Endothelial cell of umbilical vein (primary cell): Measurements from ENCODE around the gene SFSWAP.

Experiments used
- CTCF ChIP-seq, 2 donors: IDR thresholded peaks; 1 replicate in 1 of 2; 2 replicates in 1 of 2; pipeline ENCODE4 v1.5.1; 2011; ENCODE audit warnings: low read length in 2 of 2, mild to moderate bottlenecking in 2 of 2, moderate library complexity in 2 of 2, control low read depth in 1 of 2, inconsistent platforms in 1 of 2, low read depth in 1 of 2; ENCODE audit not compliant: insufficient read depth in 1 of 2; ENCODE audit errors: extremely low read depth in 1 of 2
- JUN ChIP-seq: IDR thresholded peaks from 2 replicates; pipeline ENCODE4 v1.6.1; 2011; ENCODE audit warnings: borderline replicate concordance, low read depth; ENCODE audit not compliant: insufficient read length, insufficient read depth
- POLR2AphosphoS5 ChIP-seq: IDR thresholded peaks from 2 replicates; pipeline ENCODE4 v1.6.1; 2012; ENCODE audit warnings: low read depth, mild to moderate bottlenecking, control low read depth, low read length, moderate library complexity; ENCODE audit not compliant: insufficient read depth

GRCh38 chr12:131677699-131678098, 33.2 kb upstream of the SFSWAP start:
- TF ChIP-seq JUN (no peak), CTCF (IDR thresholded peaks at IDR 0.05; ENCODE audit: extremely low read depth in 1 of 2, insufficient read depth in 1 of 2, low read depth in 1 of 2, low read length in 2 of 2) (no peak), POLR2AphosphoS5 (no peak)
